Skin epidermis (tissue), 12 donors: ENCODE measurements around the gene CWH43.
"Not testable (repeated sequence)": the region's sequence is repeated elsewhere in the genome, so short reads cannot be mapped to it uniquely, and the experiment has no call there.

Experiments used
- H3K27ac ChIP-seq, 21 experiments: fragments of 200-600 bp; sonication (generic) in 11 of 21; one replicate each; pipeline ENCODE4 v1.5.0; 2020; ENCODE audit warnings: mild to moderate bottlenecking in 3 of 21, inconsistent platforms in 2 of 21, moderate library complexity in 2 of 21
- H3K4me3 ChIP-seq, 7 experiments: fragments of 200-600 bp; sonication (generic) in 2 of 7; one replicate each; pipeline ENCODE4 v1.5.0; 2020; ENCODE audit warnings: inconsistent platforms in 2 of 7, mild to moderate bottlenecking in 2 of 7, moderate library complexity in 1 of 7

The CWH43 gene

GRCh38 chr4:48985976-48986653, at the start of gene CWH43:
Gene CWH43 (plus strand): TSS chr4:48986275. CDS start chr4:48986430, 155 bp downstream.
- H3K4me3 ChIP-seq, result peak within 1 kb of the TSS; percentile 26 to 49 (median 36)
- H3K27ac ChIP-seq, result peak within 1 kb of the TSS in 20 of 21 experiments; percentile 33 to 84 (median 68)

GRCh38 chr4:48937033-48937432, 49.0 kb upstream of the CWH43 start:
- Histone ChIP-seq H3K4me3 (no peak overlapping the region), H3K27ac (no peak overlapping the region)

GRCh38 chr4:48938831-48939230, 47.2 kb upstream of the CWH43 start:
- Histone ChIP-seq H3K27ac (no peak overlapping the region), H3K4me3 (no peak overlapping the region)

- no peak overlapping the region for H3K27ac ChIP-seq
These were observed 46.3 kb upstream of the CWH43 start for GRCh38 chr4:48939785-48940184.

GRCh38 chr4:48943387-48943786, 42.7 kb upstream of the CWH43 start:
- no peak overlapping the region for H3K4me3 ChIP-seq
- H3K27ac ChIP-seq, result no peak overlapping the region

More at GRCh38 chr4:48939785-48940184, 46.3 kb upstream of the CWH43 start:
- no peak overlapping the region for H3K4me3 ChIP-seq

GRCh38 chr4:48944252-48944651, 41.8 kb upstream of the CWH43 start:
- Histone ChIP-seq H3K27ac (no peak overlapping the region), H3K4me3 (no peak overlapping the region)

- Histone ChIP-seq H3K27ac (no peak overlapping the region), H3K4me3 (no peak overlapping the region)
These were observed 41.3 kb upstream of the CWH43 start for GRCh38 chr4:48944756-48945241.

- no peak overlapping the region for H3K4me3 ChIP-seq
- no peak overlapping the region for H3K27ac ChIP-seq
These were observed 40.1 kb upstream of the CWH43 start for GRCh38 chr4:48945981-48946380.

GRCh38 chr4:48947731-48948130, 38.3 kb upstream of the CWH43 start:
- H3K27ac ChIP-seq, result no peak overlapping the region
- H3K4me3 ChIP-seq, result no peak overlapping the region

GRCh38 chr4:48949086-48949485, 37.0 kb upstream of the CWH43 start:
- peak overlapping the region in 12 of 21 experiments; percentile 12 to 64 (median 41) for H3K27ac ChIP-seq
- no peak overlapping the region for H3K4me3 ChIP-seq

GRCh38 chr4:48949518-48950219, 36.4 kb upstream of the CWH43 start:
- peak overlapping the region in 12 of 21 experiments; percentile 12 to 64 (median 41) for H3K27ac ChIP-seq

GRCh38 chr4:48954314-48954713, 31.8 kb upstream of the CWH43 start:
- Histone ChIP-seq H3K27ac (peak overlapping the region in 1 of 21 experiments; percentile 41), H3K4me3 (no peak overlapping the region)

More at GRCh38 chr4:48949518-48950219, 36.4 kb upstream of the CWH43 start:
- H3K4me3 ChIP-seq, result no peak overlapping the region

GRCh38 chr4:48957366-48957765, 28.7 kb upstream of the CWH43 start:
- H3K27ac ChIP-seq, H3K4me3 ChIP-seq: not testable (repeated sequence)

GRCh38 chr4:48958582-48958981, 27.5 kb upstream of the CWH43 start:
- H3K27ac ChIP-seq, result no peak overlapping the region

GRCh38 chr4:48960988-48961635, 25.0 kb upstream of the CWH43 start:
- H3K27ac ChIP-seq, result peak overlapping the region in 7 of 21 experiments; percentile 0 to 49 (median 24)
- no peak overlapping the region for H3K4me3 ChIP-seq

More at GRCh38 chr4:48958582-48958981, 27.5 kb upstream of the CWH43 start:
- H3K4me3 ChIP-seq, result no peak overlapping the region

- Histone ChIP-seq H3K27ac (peak overlapping the region in 1 of 21 experiments; percentile 35), H3K4me3 (no peak overlapping the region)
These were observed 23.4 kb upstream of the CWH43 start for GRCh38 chr4:48962636-48963035.

- Histone ChIP-seq H3K4me3 (no peak overlapping the region), H3K27ac (no peak overlapping the region)
These were observed 22.9 kb upstream of the CWH43 start for GRCh38 chr4:48963042-48963679.

GRCh38 chr4:48967101-48967500, 19.0 kb upstream of the CWH43 start:
- H3K27ac ChIP-seq, result peak overlapping the region in 9 of 21 experiments; percentile 0 to 74 (median 41)
- H3K4me3 ChIP-seq, result no peak overlapping the region

- Histone ChIP-seq H3K4me3 (no peak overlapping the region), H3K27ac (peak overlapping the region in 10 of 21 experiments; percentile 5 to 74 (median 52))
These were observed 18.4 kb upstream of the CWH43 start for GRCh38 chr4:48967631-48968030.

GRCh38 chr4:48968814-48969213, 17.3 kb upstream of the CWH43 start:
- peak overlapping the region in 9 of 21 experiments; percentile 9 to 74 (median 51) for H3K27ac ChIP-seq
- no peak overlapping the region for H3K4me3 ChIP-seq
